ENCODE measurements around the gene MMP2.

GRCh38 chr16:55539488-55539887 lies 60.5 kb downstream of the MMP2 start:
- TF ChIP-seq ZNF518A (tag by site-specific recombination; conservative IDR thresholded peaks at IDR 0.05; ENCODE audit: low read depth), result no peak
- no peak for TF ChIP-seq SP2 (tag by site-specific recombination; IDR thresholded peaks at IDR 0.05)
- TF ChIP-seq YY1 (tag by site-specific recombination; IDR thresholded peaks at IDR 0.05), result no peak
- no peak for TF ChIP-seq ZNF629 (tag by site-specific recombination; IDR thresholded peaks at IDR 0.05)
- no peak for TF ChIP-seq ZNF692 (tag by site-specific recombination; IDR thresholded peaks at IDR 0.05)

All from HEK293 (cell line).